H1 (cell line): ENCODE measurements around the gene CTNNA3. TPM values are rescaled to one million over a fixed set of nuclear protein-coding genes. Genes with fewer than 3 reads are reported as not detected.

ENCODE experiments used
- CTCF ChIA-PET: fragments of 300-600 bp; sonication (Branson Sonifier 250); formaldehyde crosslinking; loops from one replicate; lab custom pipeline; 2021; ENCODE audit not compliant: partially characterized antibody; lab: Charles Lee
- POLR2A ChIA-PET: fragments of 300-600 bp; sonication (Branson Sonifier 250); formaldehyde crosslinking; loops from one replicate; lab custom pipeline; 2021; ENCODE audit warnings: inconsistent platforms; ENCODE audit not compliant: partially characterized antibody; lab: Charles Lee
- DNase-seq, 2 experiments: peaks; one replicate each; pipeline versions ENCODE4 v3.0.0 to v3.0.0-alpha.2; 2010 to 2022; ENCODE audit warnings: low spot score in 2 of 2, low read depth in 1 of 2, mixed read lengths in 1 of 2
- FAIRE-seq: peaks from 2 replicates; lab custom pipeline; 2011; peaks lifted over from hg19 to GRCh38; lab: Jason Lieb, UNC
- H2AFZ ChIP-seq: 2 replicates; pipeline ENCODE4 v1.8.1; 2012; ENCODE audit warnings: low read length, inconsistent platforms
- H2AK5ac ChIP-seq: 2 replicates; pipeline ENCODE4 v1.6.1; 2013; ENCODE audit warnings: low read depth, low read length
- H2BK120ac ChIP-seq: replicated peaks from 2 replicates; pipeline ENCODE3; 2013; ENCODE audit warnings: low read depth, low read length, inconsistent platforms
- H2BK12ac ChIP-seq: 2 replicates; pipeline ENCODE4 v1.6.1; 2013; ENCODE audit warnings: low read depth, low read length
- H2BK15ac ChIP-seq: 2 replicates; pipeline ENCODE4 v1.6.1; 2013; ENCODE audit warnings: low read length
- H2BK20ac ChIP-seq: 2 replicates; pipeline ENCODE4 v1.6.1; 2013; ENCODE audit warnings: low read length
- H2BK5ac ChIP-seq: 2 replicates; pipeline ENCODE4 v1.6.1; 2013; ENCODE audit warnings: low read depth, low read length
- H3K14ac ChIP-seq: 2 replicates; pipeline ENCODE4 v1.6.1; 2013; ENCODE audit warnings: inconsistent platforms; ENCODE audit not compliant: insufficient read length
- H3K18ac ChIP-seq: 2 replicates; pipeline ENCODE4 v1.6.1; 2013; ENCODE audit warnings: low read length; ENCODE audit errors: extremely low read depth
- H3K23ac ChIP-seq: 2 replicates; pipeline ENCODE4 v1.6.1; 2013; ENCODE audit warnings: inconsistent platforms; ENCODE audit not compliant: insufficient read length
- H3K23me2 ChIP-seq: 2 replicates; pipeline ENCODE4 v1.6.1; 2013; ENCODE audit warnings: low read depth, low read length
- H3K27ac ChIP-seq: 2 replicates; pipeline ENCODE4 v1.6.1; 2011; ENCODE audit warnings: low read depth, low read length, inconsistent platforms
- H3K27me3 ChIP-seq, 4 experiments: replicated peaks in 1 of 4; 1 replicate in 1 of 4; 2 replicates in 3 of 4; pipeline versions ENCODE4 v1.6.1 to v1.8.1; 2011 to 2013; ENCODE audit warnings: low read length in 3 of 4, mild to moderate bottlenecking in 3 of 4, inconsistent platforms in 2 of 4, mixed read lengths in 2 of 4, moderate library complexity in 1 of 4; ENCODE audit not compliant: control insufficient read depth in 3 of 4, insufficient read depth in 3 of 4; ENCODE audit errors: extremely low read depth in 1 of 4
- H3K36me3 ChIP-seq, 4 experiments: 2 replicates each; pipeline versions ENCODE4 v1.6.1 to v1.8.1; 2011 to 2013; ENCODE audit warnings: mild to moderate bottlenecking in 4 of 4, low read length in 3 of 4, moderate library complexity in 2 of 4, control low read depth in 1 of 4, inconsistent platforms in 1 of 4; ENCODE audit not compliant: insufficient read depth in 4 of 4, control insufficient read depth in 2 of 4
- H3K4ac ChIP-seq: replicated peaks from 2 replicates; pipeline ENCODE3; 2013; ENCODE audit warnings: low read length, low read depth, mixed read lengths, inconsistent platforms; ENCODE audit not compliant: insufficient read length
- H3K4me1 ChIP-seq, 4 experiments: replicated peaks in 1 of 4; 1 replicate in 1 of 4; 2 replicates in 3 of 4; pipeline versions ENCODE4 v1.6.1 to v1.8.1; 2011 to 2013; ENCODE audit warnings: low read length in 3 of 4, inconsistent platforms in 2 of 4, mixed read lengths in 1 of 4; ENCODE audit not compliant: insufficient read depth in 4 of 4, control insufficient read depth in 3 of 4
- H3K4me2 ChIP-seq, 2 experiments: 2 replicates each; pipeline versions ENCODE4 v1.6.1 to v1.8.1; 2011 to 2013; ENCODE audit warnings: low read depth in 2 of 2, low read length in 2 of 2, control low read depth in 1 of 2, inconsistent platforms in 1 of 2, mild to moderate bottlenecking in 1 of 2; ENCODE audit not compliant: insufficient read depth in 1 of 2
- H3K4me3 ChIP-seq, 4 experiments: fragments of 200-600, 300-600 bp in 1 of 4; sonication (generic), shearing (Covaris generic), sonication (Bioruptor Twin) in 1 of 4; 2 replicates each; pipeline versions ENCODE4 v1.5.1 to v1.8.1; 2011 to 2016; ENCODE audit warnings: low read length in 4 of 4, low read depth in 3 of 4, control low read depth in 2 of 4, inconsistent platforms in 2 of 4, mild to moderate bottlenecking in 2 of 4, mixed read lengths in 1 of 4, moderate library complexity in 1 of 4; ENCODE audit not compliant: insufficient read depth in 2 of 4; ENCODE audit errors: extremely low read depth in 1 of 4
- H3K56ac ChIP-seq: replicated peaks from 2 replicates; pipeline ENCODE3; 2013; ENCODE audit warnings: low read depth, mild to moderate bottlenecking, mixed read lengths, low read length, inconsistent platforms; ENCODE audit not compliant: insufficient read length
- H3K79me1 ChIP-seq: 2 replicates; pipeline ENCODE4 v1.6.1; 2013; ENCODE audit warnings: low read depth, low read length, control low read depth
- H3K79me2 ChIP-seq, 2 experiments: 2 replicates each; pipeline versions ENCODE4 v1.6.1 to v1.8.1; 2012 to 2013; ENCODE audit warnings: low read length in 2 of 2, mild to moderate bottlenecking in 2 of 2, inconsistent platforms in 1 of 2; ENCODE audit not compliant: insufficient read depth in 2 of 2, control insufficient read depth in 1 of 2
- H3K9ac ChIP-seq, 4 experiments: replicated peaks in 1 of 4; 1 replicate in 1 of 4; 2 replicates in 3 of 4; pipeline versions ENCODE4 v1.6.1 to v1.8.1; 2011 to 2013; ENCODE audit warnings: low read depth in 3 of 4, low read length in 3 of 4, control low read depth in 2 of 4, mild to moderate bottlenecking in 2 of 4, moderate library complexity in 2 of 4, inconsistent platforms in 1 of 4; ENCODE audit errors: extremely low read depth in 1 of 4
- H3K9me3 ChIP-seq, 2 experiments: 2 replicates each; pipeline versions ENCODE4 v1.6.1 to v1.8.1; 2012 to 2013; ENCODE audit warnings: mild to moderate bottlenecking in 2 of 2, moderate library complexity in 2 of 2, control low read depth in 1 of 2, inconsistent platforms in 1 of 2, low read depth in 1 of 2, low read length in 1 of 2, mixed read lengths in 1 of 2; ENCODE audit not compliant: insufficient read depth in 2 of 2
- H4K20me1 ChIP-seq, 2 experiments: replicated peaks in 1 of 2; 2 replicates each; pipeline versions ENCODE3 to v1.8.1; 2011 to 2013; ENCODE audit warnings: inconsistent platforms in 2 of 2, low read length in 2 of 2, mild to moderate bottlenecking in 1 of 2; ENCODE audit not compliant: insufficient read depth in 2 of 2, control insufficient read depth in 1 of 2
- H4K5ac ChIP-seq: 2 replicates; pipeline ENCODE4 v1.6.1; 2013; ENCODE audit warnings: low read length, low read depth, mixed read lengths, inconsistent platforms; ENCODE audit not compliant: insufficient read length
- H4K8ac ChIP-seq: 2 replicates; pipeline ENCODE4 v1.8.0; 2013; ENCODE audit warnings: mild to moderate bottlenecking, moderate library complexity, low read length, inconsistent platforms; ENCODE audit not compliant: insufficient read depth; ENCODE audit errors: extremely low read depth
- H4K91ac ChIP-seq: replicated peaks from 2 replicates; pipeline ENCODE3; 2013; ENCODE audit warnings: low read length, mixed read lengths, inconsistent platforms; ENCODE audit not compliant: insufficient read length
- BACH1 ChIP-seq: IDR thresholded peaks from 2 replicates; pipeline ENCODE4 v1.6.1; 2012; ENCODE audit warnings: low read length, improper control_type of control experiment
- CTBP2 ChIP-seq: IDR thresholded peaks from 2 replicates; pipeline ENCODE4 v1.7.0; 2011; ENCODE audit warnings: borderline replicate concordance, mild to moderate bottlenecking, moderate library complexity, mixed read lengths, low read length; ENCODE audit not compliant: insufficient read depth, insufficient read length
- JUND ChIP-seq: IDR thresholded peaks from 2 replicates; pipeline ENCODE4 v1.6.1; 2011; ENCODE audit warnings: mild to moderate bottlenecking, improper control_type of control experiment, low read length
- MAFK ChIP-seq: IDR thresholded peaks from 2 replicates; pipeline ENCODE4 v1.6.1; 2012; ENCODE audit warnings: low read depth, mild to moderate bottlenecking, improper control_type of control experiment, low read length
- NANOG ChIP-seq: IDR thresholded peaks from 2 replicates; pipeline ENCODE4 v1.6.1; 2011; ENCODE audit warnings: low read length, low read depth, mild to moderate bottlenecking, inconsistent platforms; ENCODE audit not compliant: insufficient read depth, poor library complexity, severe bottlenecking
- RXRA ChIP-seq: IDR thresholded peaks from 2 replicates; pipeline ENCODE4 v1.6.1; 2011; ENCODE audit warnings: low read depth, mild to moderate bottlenecking, low read length, moderate library complexity; ENCODE audit not compliant: insufficient read depth
- SIRT6 ChIP-seq: IDR thresholded peaks from one replicate; pipeline ENCODE4 v1.7.1; 2012; ENCODE audit warnings: low read length, inconsistent platforms
- SP1 ChIP-seq: IDR thresholded peaks from 2 replicates; pipeline ENCODE4 v1.6.1; 2011; ENCODE audit warnings: low read depth, low read length
- SP4 ChIP-seq: IDR thresholded peaks from 2 replicates; pipeline ENCODE4 v1.6.1; 2012; ENCODE audit warnings: low read length, inconsistent platforms
- TBP ChIP-seq: IDR thresholded peaks from 2 replicates; pipeline ENCODE4 v1.6.1; 2011; ENCODE audit warnings: low read depth, low read length, improper control_type of control experiment
- USF2 ChIP-seq: IDR thresholded peaks from 2 replicates; pipeline ENCODE4 v1.6.1; 2011; ENCODE audit warnings: low read length, improper control_type of control experiment
- ZNF274 ChIP-seq: IDR thresholded peaks from 2 replicates; pipeline ENCODE4 v1.7.0; 2012; ENCODE audit warnings: low read length, borderline replicate concordance; ENCODE audit errors: extremely low read depth
- WGBS, 2 experiments: shearing (Covaris generic) in 1 of 2; methylation state at CpG; one replicate each; pipeline versions ENCODE4 v1.1.6 to v1.1.7; 2013 to 2015; ENCODE audit warnings: low lambda C conversion rate in 2 of 2, mixed read lengths in 2 of 2, inconsistent platforms in 1 of 2, low coverage in 1 of 2, missing lambda C conversion rate in 1 of 2; ENCODE audit not compliant: insufficient replicate concordance in 2 of 2, insufficient coverage in 1 of 2, insufficient read length in 1 of 2; ENCODE audit errors: extremely low coverage in 1 of 2, missing lambda C conversion rate in 1 of 2; 5-methylcytosine and 5-hydroxymethylcytosine counted together
- polyA plus RNA-seq, 7 experiments: library from polyadenylated mRNA; depleted of rRNA in 3 of 7; stranded (reverse) in 5 of 7; unstranded in 2 of 7; fragments of >200 nt in 5 of 7; fragments of 200-250 nt in 2 of 7; gene quantifications; 1 replicate in 5 of 7; 2 replicates in 1 of 7; 4 replicates in 1 of 7; pipeline versions ENCODE4 v1.2.1 to v1.2.3, GENCODE V29; 2011 to 2013; ENCODE audit warnings: missing spikeins in 2 of 7, mixed read lengths in 2 of 7
- total RNA-seq: library from RNA; stranded (reverse); fragmentation: NEBNext Ultra II Directional; extraction: Animal tissue kit (Norgen Biotek cat#: 25700); gene quantifications from 2 replicates; pipeline ENCODE4 v1.2.1, GENCODE V29; 2021
- TF ChIP-seq, protein P1 (sequence below): IDR thresholded peaks from 2 replicates; pipeline ENCODE4 v1.6.1; 2012; ENCODE audit warnings: inconsistent platforms

CTNNA3 gene
- total and polyA plus RNA-seq, 2 of the 8 experiments (the other 6 are each of a cell fraction or from before 2014, with no cell fraction given): 1.3 to 1.5 TPM

DNA sequence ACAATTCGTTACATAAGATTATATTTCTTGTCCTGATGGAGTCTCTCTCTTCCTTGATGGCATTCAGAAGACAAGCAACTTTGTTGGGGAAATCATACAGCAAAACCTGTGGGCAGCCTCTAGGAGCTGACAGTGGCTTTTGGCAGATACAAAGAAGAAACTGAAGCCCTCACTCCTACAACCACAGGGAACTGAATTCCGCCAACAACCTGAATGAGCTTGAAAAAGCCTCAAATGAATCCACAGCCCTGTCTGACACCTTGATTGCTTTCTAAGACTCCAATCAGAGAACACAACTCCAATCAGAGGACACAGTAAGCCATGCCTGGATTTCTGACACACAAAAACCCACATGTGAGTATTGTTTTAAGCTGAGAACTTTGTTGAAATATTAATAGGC is 1346.9 kb downstream of the CTNNA3 start:
- H3K36me3 ChIP-seq: no peaks in the 10 kb centered on the region
- no peaks in the 10 kb centered on the region for H3K79me1 ChIP-seq
- no peak overlapping the region for H4K8ac ChIP-seq
- H3K27ac ChIP-seq: no peak overlapping the region
- DNase-seq (no peak), FAIRE-seq (peak; percentile 24)
- POLR2A ChIA-PET: no interaction called here
- H3K18ac ChIP-seq: no peak overlapping the region
- no peak overlapping the region for H3K23ac ChIP-seq
- no peaks in the 10 kb centered on the region for H3K79me2 ChIP-seq
- H3K4me1 ChIP-seq: no peaks in the 10 kb centered on the region
- no peak overlapping the region for H2AK5ac ChIP-seq
- WGBS, 2 experiments: 97% methylated on average over 2 of the region's 2 CpGs; no CpG with 5 or more reads in 1 of the 2 experiments
- H2BK15ac ChIP-seq: no peak overlapping the region
- H2BK12ac ChIP-seq: no peak overlapping the region
- no peaks in the 10 kb centered on the region for H3K23me2 ChIP-seq
- no peaks in the 10 kb centered on the region for H3K27me3 ChIP-seq
- H2AFZ ChIP-seq: no peak overlapping the region
- CTCF ChIA-PET: interaction anchor here (0.6 to 1.1 kb wide), 3 partner anchors 237 to 1376 kb away, joined by 3 to 5 read pairs (median 4); no protein-coding TSS in a partner anchor
- H4K5ac ChIP-seq: no peak overlapping the region
- H3K9me3 ChIP-seq: 0 out of 4 replicates have a peak, but pooled peaks cover 0 to 3% of the 10 kb centered on the region in 2 experiments
- H3K56ac ChIP-seq: no peak overlapping the region
- H3K14ac ChIP-seq: no peak overlapping the region
- H2BK5ac ChIP-seq: no peak overlapping the region
- H3K4me3 ChIP-seq: no peak overlapping the region
- H3K4me2 ChIP-seq: no peak overlapping the region
- H4K91ac ChIP-seq: no peak overlapping the region
- H2BK120ac ChIP-seq: no peak overlapping the region
- no peak overlapping the region for H2BK20ac ChIP-seq
- H3K4ac ChIP-seq: no peak overlapping the region
- H3K9ac ChIP-seq: no peak overlapping the region
- H4K20me1 ChIP-seq: no peaks in the 10 kb centered on the region
- TF ChIP-seq MAFK (no peak), USF2 (no peak), NANOG (no peak), SP4 (no peak), CTBP2 (no peak), RXRA (no peak), BACH1 (no peak), SIRT6 (no peak), TBP (no peak), SP1 (no peak), JUND (no peak), ZNF274 (no peak)
- TF ChIP-seq, protein P1, sequence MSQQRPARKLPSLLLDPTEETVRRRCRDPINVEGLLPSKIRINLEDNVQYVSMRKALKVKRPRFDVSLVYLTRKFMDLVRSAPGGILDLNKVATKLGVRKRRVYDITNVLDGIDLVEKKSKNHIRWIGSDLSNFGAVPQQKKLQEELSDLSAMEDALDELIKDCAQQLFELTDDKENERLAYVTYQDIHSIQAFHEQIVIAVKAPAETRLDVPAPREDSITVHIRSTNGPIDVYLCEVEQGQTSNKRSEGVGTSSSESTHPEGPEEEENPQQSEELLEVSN: no peak
